ENCODE data around the gene AHCYL2. TPM values are rescaled to one million over a fixed set of nuclear protein-coding genes. Genes with fewer than 3 reads are reported as not detected.

AHCYL2 gene
- total and polyA plus RNA-seq, 4 donors, result 2.0 to 10.0 (median 3.6) TPM

DNA sequence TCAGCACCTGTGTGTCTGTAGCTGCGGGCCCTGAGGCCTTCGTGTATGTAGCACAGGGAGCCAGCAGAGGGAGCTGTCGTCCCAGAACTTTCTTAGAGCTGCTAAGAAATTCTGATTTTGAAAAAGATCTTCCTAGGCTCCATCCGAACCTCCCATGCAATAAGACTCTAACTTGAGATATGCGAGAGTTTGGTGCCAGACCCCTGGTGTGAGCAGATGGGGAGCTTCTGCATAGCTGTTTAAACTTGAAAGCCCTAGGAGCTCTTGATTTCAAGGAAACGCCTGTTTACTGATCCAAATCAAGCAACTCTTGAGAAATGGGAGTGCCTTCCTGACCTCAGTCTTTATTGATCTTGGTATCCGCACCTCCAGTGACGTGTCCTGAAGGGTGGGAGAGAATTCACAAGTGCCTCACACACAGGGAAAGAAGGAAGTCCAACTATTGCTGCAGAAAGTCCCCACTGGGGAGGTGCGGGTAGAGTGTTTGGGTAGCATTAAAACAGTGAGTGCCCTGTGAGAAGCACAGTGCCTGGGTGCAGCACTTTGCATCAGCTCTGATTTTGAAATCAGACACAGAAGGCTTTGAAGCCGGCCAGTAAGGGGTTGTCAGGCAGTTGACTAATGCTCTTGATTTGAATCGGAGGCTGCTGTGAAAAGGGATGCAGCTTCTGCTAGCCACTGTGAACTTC is 143.0 kb downstream of the AHCYL2 start:
- H3K27ac ChIP-seq (ENCODE audit: low read depth in 1 of 2, low read length in 2 of 2), result no peak overlapping the region
- TF ChIP-seq RAD21 (IDR thresholded peaks at IDR 0.05) (peak; percentile 86 to 90), NR2F2 (IDR thresholded peaks at IDR 0.05) (no peak), RXRA (IDR thresholded peaks at IDR 0.05) (no peak), HNF4G (IDR thresholded peaks at IDR 0.05) (no peak), FOXA2 (IDR thresholded peaks at IDR 0.05) (no peak), TAF1 (conservative IDR thresholded peaks at IDR 0.05) (no peak)
- TF ChIP-seq, protein P1, sequence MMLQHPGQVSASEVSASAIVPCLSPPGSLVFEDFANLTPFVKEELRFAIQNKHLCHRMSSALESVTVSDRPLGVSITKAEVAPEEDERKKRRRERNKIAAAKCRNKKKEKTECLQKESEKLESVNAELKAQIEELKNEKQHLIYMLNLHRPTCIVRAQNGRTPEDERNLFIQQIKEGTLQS (IDR thresholded peaks at IDR 0.05), result no peak
- TF ChIP-seq, protein P2, sequence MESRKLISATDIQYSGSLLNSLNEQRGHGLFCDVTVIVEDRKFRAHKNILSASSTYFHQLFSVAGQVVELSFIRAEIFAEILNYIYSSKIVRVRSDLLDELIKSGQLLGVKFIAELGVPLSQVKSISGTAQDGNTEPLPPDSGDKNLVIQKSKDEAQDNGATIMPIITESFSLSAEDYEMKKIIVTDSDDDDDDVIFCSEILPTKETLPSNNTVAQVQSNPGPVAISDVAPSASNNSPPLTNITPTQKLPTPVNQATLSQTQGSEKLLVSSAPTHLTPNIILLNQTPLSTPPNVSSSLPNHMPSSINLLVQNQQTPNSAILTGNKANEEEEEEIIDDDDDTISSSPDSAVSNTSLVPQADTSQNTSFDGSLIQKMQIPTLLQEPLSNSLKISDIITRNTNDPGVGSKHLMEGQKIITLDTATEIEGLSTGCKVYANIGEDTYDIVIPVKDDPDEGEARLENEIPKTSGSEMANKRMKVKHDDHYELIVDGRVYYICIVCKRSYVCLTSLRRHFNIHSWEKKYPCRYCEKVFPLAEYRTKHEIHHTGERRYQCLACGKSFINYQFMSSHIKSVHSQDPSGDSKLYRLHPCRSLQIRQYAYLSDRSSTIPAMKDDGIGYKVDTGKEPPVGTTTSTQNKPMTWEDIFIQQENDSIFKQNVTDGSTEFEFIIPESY (IDR thresholded peaks at IDR 0.05), result no peak
- TF ChIP-seq, protein P3, sequence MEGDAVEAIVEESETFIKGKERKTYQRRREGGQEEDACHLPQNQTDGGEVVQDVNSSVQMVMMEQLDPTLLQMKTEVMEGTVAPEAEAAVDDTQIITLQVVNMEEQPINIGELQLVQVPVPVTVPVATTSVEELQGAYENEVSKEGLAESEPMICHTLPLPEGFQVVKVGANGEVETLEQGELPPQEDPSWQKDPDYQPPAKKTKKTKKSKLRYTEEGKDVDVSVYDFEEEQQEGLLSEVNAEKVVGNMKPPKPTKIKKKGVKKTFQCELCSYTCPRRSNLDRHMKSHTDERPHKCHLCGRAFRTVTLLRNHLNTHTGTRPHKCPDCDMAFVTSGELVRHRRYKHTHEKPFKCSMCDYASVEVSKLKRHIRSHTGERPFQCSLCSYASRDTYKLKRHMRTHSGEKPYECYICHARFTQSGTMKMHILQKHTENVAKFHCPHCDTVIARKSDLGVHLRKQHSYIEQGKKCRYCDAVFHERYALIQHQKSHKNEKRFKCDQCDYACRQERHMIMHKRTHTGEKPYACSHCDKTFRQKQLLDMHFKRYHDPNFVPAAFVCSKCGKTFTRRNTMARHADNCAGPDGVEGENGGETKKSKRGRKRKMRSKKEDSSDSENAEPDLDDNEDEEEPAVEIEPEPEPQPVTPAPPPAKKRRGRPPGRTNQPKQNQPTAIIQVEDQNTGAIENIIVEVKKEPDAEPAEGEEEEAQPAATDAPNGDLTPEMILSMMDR (IDR thresholded peaks at IDR 0.05; ENCODE audit: low read depth, low read length, missing input control), result peak; percentile 84
- H3K4me3 ChIP-seq (ENCODE audit: low read depth in 1 of 3, low read length in 3 of 3), result no peak overlapping the region
- no peaks in the 10 kb centered on the region for H3K4me1 ChIP-seq (ENCODE audit: control insufficient read depth in 4 of 4, insufficient read depth in 4 of 4, low read length in 3 of 4)
- no peaks in the 10 kb centered on the region for H3K36me3 ChIP-seq (ENCODE audit: control insufficient read depth in 4 of 4, insufficient read depth in 3 of 4, low read depth in 1 of 4, low read length in 3 of 4)
- no peaks in the 10 kb centered on the region for H3K27me3 ChIP-seq (ENCODE audit: control insufficient read depth in 4 of 4, insufficient read depth in 4 of 4, low read length in 3 of 4)
- H3K9me3 ChIP-seq (ENCODE audit: control insufficient read depth in 4 of 4, low read length in 3 of 4), result no peaks in the 10 kb centered on the region
- 29% methylated on average over 11 of the region's 11 CpGs for WGBS
- peak; percentile 75 for DNase-seq (ENCODE audit: low spot score)
- no peak overlapping the region for H3K9ac ChIP-seq (ENCODE audit: low read depth in 1 of 2, low read length in 2 of 2)

DNA sequence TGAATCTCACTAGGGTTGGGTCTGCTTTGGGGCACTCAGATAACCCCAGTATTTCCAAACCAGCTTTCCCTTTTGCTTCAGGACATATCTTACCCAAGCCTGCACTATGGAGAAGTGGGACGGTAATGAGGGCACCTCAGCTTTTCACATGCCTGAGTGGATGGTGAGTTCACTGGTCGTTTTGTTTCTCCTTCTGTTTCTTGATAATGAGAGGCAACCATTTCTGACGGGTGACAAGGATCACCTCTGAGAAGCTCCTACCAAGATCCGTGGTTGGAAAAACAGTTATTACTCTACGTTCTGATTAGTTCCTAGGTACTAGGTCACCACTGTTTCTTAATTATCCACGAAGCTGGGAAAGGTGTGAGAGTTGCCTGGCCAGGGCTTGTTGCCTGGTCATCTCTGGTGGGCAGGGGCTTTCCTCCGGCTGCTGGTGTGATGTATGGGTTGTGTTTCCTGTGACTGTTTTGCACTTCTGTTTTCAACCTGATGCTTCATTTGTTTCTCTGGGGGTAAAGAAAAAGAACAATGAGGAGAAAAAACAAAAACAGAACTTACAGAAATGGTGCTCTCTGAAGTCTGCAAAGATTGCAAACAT is 143.7 kb downstream of the AHCYL2 start:
- no peak for DNase-seq (ENCODE audit: low spot score)
- H3K36me3 ChIP-seq (ENCODE audit: control insufficient read depth in 4 of 4, insufficient read depth in 3 of 4, low read depth in 1 of 4, low read length in 3 of 4), result no peaks in the 10 kb centered on the region
- WGBS, result 63% methylated on average over 7 of the region's 7 CpGs
- no peaks in the 10 kb centered on the region for H3K4me1 ChIP-seq (ENCODE audit: control insufficient read depth in 4 of 4, insufficient read depth in 4 of 4, low read length in 3 of 4)
- H3K27ac ChIP-seq (ENCODE audit: low read depth in 1 of 2, low read length in 2 of 2), result no peak overlapping the region
- no peaks in the 10 kb centered on the region for H3K9me3 ChIP-seq (ENCODE audit: control insufficient read depth in 4 of 4, low read length in 3 of 4)
- no peaks in the 10 kb centered on the region for H3K27me3 ChIP-seq (ENCODE audit: control insufficient read depth in 4 of 4, insufficient read depth in 4 of 4, low read length in 3 of 4)
- no peak overlapping the region for H3K4me3 ChIP-seq (ENCODE audit: low read depth in 1 of 3, low read length in 3 of 3)
- H3K9ac ChIP-seq (ENCODE audit: low read depth in 1 of 2, low read length in 2 of 2), result no peak overlapping the region
- TF ChIP-seq HNF4G (IDR thresholded peaks at IDR 0.05) (no peak), RAD21 (IDR thresholded peaks at IDR 0.05) (no peak), SP1 (IDR thresholded peaks at IDR 0.05) (no peak), YY1 (IDR thresholded peaks at IDR 0.05) (no peak), HNF4A (conservative IDR thresholded peaks at IDR 0.05) (no peak), NR2F2 (IDR thresholded peaks at IDR 0.05) (no peak), FOXA2 (IDR thresholded peaks at IDR 0.05) (no peak), JUND (IDR thresholded peaks at IDR 0.05) (no peak), GABPA (IDR thresholded peaks at IDR 0.05 in 1 of 2, conservative IDR thresholded peaks at IDR 0.05 in 1 of 2) (no peak), TAF1 (conservative IDR thresholded peaks at IDR 0.05) (no peak), FOXA1 (IDR thresholded peaks at IDR 0.05) (no peak), EGR1 (IDR thresholded peaks at IDR 0.05; ENCODE audit: low read depth in 2 of 2) (no peak)
- TF ChIP-seq, protein P2 (IDR thresholded peaks at IDR 0.05), result no peak
- TF ChIP-seq, protein P4, sequence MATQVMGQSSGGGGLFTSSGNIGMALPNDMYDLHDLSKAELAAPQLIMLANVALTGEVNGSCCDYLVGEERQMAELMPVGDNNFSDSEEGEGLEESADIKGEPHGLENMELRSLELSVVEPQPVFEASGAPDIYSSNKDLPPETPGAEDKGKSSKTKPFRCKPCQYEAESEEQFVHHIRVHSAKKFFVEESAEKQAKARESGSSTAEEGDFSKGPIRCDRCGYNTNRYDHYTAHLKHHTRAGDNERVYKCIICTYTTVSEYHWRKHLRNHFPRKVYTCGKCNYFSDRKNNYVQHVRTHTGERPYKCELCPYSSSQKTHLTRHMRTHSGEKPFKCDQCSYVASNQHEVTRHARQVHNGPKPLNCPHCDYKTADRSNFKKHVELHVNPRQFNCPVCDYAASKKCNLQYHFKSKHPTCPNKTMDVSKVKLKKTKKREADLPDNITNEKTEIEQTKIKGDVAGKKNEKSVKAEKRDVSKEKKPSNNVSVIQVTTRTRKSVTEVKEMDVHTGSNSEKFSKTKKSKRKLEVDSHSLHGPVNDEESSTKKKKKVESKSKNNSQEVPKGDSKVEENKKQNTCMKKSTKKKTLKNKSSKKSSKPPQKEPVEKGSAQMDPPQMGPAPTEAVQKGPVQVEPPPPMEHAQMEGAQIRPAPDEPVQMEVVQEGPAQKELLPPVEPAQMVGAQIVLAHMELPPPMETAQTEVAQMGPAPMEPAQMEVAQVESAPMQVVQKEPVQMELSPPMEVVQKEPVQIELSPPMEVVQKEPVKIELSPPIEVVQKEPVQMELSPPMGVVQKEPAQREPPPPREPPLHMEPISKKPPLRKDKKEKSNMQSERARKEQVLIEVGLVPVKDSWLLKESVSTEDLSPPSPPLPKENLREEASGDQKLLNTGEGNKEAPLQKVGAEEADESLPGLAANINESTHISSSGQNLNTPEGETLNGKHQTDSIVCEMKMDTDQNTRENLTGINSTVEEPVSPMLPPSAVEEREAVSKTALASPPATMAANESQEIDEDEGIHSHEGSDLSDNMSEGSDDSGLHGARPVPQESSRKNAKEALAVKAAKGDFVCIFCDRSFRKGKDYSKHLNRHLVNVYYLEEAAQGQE (IDR thresholded peaks at IDR 0.05), result no peak
- TF ChIP-seq, protein P3 (IDR thresholded peaks at IDR 0.05; ENCODE audit: low read depth, low read length, missing input control), result no peak
- TF ChIP-seq, protein P1 (IDR thresholded peaks at IDR 0.05), result no peak
